HepG2 (cell line): ENCODE data around the gene TOR4A. TPM values are rescaled to one million over a fixed set of nuclear protein-coding genes. Genes with fewer than 3 reads are reported as not detected.

Experiments
- ATAC-seq: fragments of 200-7000 bp; cut with Tn5 transposase; 3 replicates; pipeline ENCODE4 v1.9.1; 2020; ENCODE audit warnings: mild to moderate bottlenecking, moderate library complexity
- BruUV-seq: library from RNA; stranded (reverse); fragments of 400-500 nt; replicated peaks from 2 replicates; lab custom pipeline; 2021; lab: Mats Ljungman, UMichigan
- CTCF ChIA-PET: fragments of 300-600 bp; formaldehyde crosslinking; extraction: SDS; loops from one replicate; lab custom pipeline; 2021; ENCODE audit warnings: low total read pairs, inconsistent platforms, low intra/inter-chr PET ratio; lab: Yijun Ruan, JAX
- POLR2A ChIA-PET: fragments of 350-600 bp; sonication (Branson Sonifier 250); formaldehyde crosslinking; loops from one replicate; lab custom pipeline; 2020; ENCODE audit warnings: antibody characterized with exemption, inconsistent platforms; lab: Yijun Ruan, JAX
- DNase-seq: peaks from one replicate; pipeline ENCODE4 v3.0.0-alpha.2; 2015; ENCODE audit warnings: low spot score
- FAIRE-seq: peaks from 3 replicates; lab custom pipeline; 2011; peaks lifted over from hg19 to GRCh38; lab: Jason Lieb, UNC
- H2AFZ ChIP-seq: one replicate; pipeline ENCODE4 v1.6.1; 2011; ENCODE audit warnings: low read length, inconsistent platforms
- H3K27ac ChIP-seq: fragments of 300-600 bp; 3 replicates; pipeline ENCODE4 v1.8.0; 2011; ENCODE audit warnings: mixed run types, mild to moderate bottlenecking, mixed read lengths, low read length, inconsistent platforms; ENCODE audit not compliant: insufficient read depth; ENCODE audit errors: extremely low read length
- H3K27me3 ChIP-seq, 2 experiments: fragments of 200-600 bp in 1 of 2; 2 replicates in 1 of 2; 3 replicates in 1 of 2; pipeline versions ENCODE4 v1.6.0 to v1.8.0; 2011; ENCODE audit warnings: low read length in 2 of 2, mild to moderate bottlenecking in 2 of 2, moderate library complexity in 2 of 2, inconsistent platforms in 1 of 2; ENCODE audit not compliant: insufficient read depth in 2 of 2, control insufficient read depth in 1 of 2
- H3K36me3 ChIP-seq, 2 experiments: fragments of 200-600 bp in 1 of 2; replicated peaks in 1 of 2; 2 replicates in 1 of 2; 3 replicates in 1 of 2; pipeline versions ENCODE4 v1.5.1 to v1.8.0; 2011; ENCODE audit warnings: low read length in 2 of 2, inconsistent platforms in 1 of 2; ENCODE audit not compliant: insufficient read depth in 2 of 2, control insufficient read depth in 1 of 2
- H3K4me1 ChIP-seq: 2 replicates; pipeline ENCODE4 v1.5.1; 2012; ENCODE audit warnings: low read length, inconsistent platforms; ENCODE audit not compliant: insufficient read depth
- H3K4me2 ChIP-seq: 2 replicates; pipeline ENCODE4 v1.6.0; 2011; ENCODE audit warnings: low read depth, low read length, inconsistent platforms
- H3K4me3 ChIP-seq, 3 experiments: fragments of 200-600 bp in 1 of 3; sonication (generic), shearing (Covaris generic) in 1 of 3; replicated peaks in 1 of 3; 2 replicates each; pipeline ENCODE4 v1.5.1; 2011 to 2016; ENCODE audit warnings: low read length in 3 of 3, inconsistent platforms in 2 of 3, low read depth in 2 of 3, mild to moderate bottlenecking in 2 of 3, control low read depth in 1 of 3, mixed read lengths in 1 of 3; ENCODE audit not compliant: insufficient read depth in 1 of 3
- H3K79me2 ChIP-seq: one replicate; pipeline ENCODE4 v1.6.1; 2011; ENCODE audit warnings: low read length, inconsistent platforms; ENCODE audit not compliant: insufficient read depth
- H3K9ac ChIP-seq: 2 replicates; pipeline ENCODE4 v1.6.0; 2011; ENCODE audit warnings: mild to moderate bottlenecking, low read depth, low read length, inconsistent platforms; ENCODE audit not compliant: insufficient read depth
- H3K9me3 ChIP-seq: 2 replicates; pipeline ENCODE4 v1.5.1; 2012; ENCODE audit warnings: mild to moderate bottlenecking, low read length
- H4K20me1 ChIP-seq: 2 replicates; pipeline ENCODE4 v1.6.0; 2011; ENCODE audit warnings: inconsistent platforms, mild to moderate bottlenecking, low read length, moderate library complexity; ENCODE audit not compliant: insufficient read depth
- CBFB ChIP-seq: sonication (generic); formaldehyde crosslinking; IDR thresholded peaks from 2 replicates; pipeline ENCODE4 v1.4.0; 2020; ENCODE audit warnings: missing genetic modification reagents
- ESRRA ChIP-seq: sonication (generic); formaldehyde crosslinking; IDR thresholded peaks from 2 replicates; pipeline ENCODE4 v1.5.1; 2020; ENCODE audit warnings: mild to moderate bottlenecking, low read depth, missing genetic modification reagents
- POLR2AphosphoS2 ChIP-seq: IDR thresholded peaks from 2 replicates; pipeline ENCODE4 v1.6.1; 2011; ENCODE audit warnings: low read depth, low read length, improper control_type of control experiment
- PTBP1 ChIP-seq: fragments of 200-400 bp; formaldehyde crosslinking; IDR thresholded peaks from 2 replicates; pipeline ENCODE4 v1.6.1; 2018; ENCODE audit warnings: low read length, low read depth; ENCODE audit not compliant: poor library complexity, severe bottlenecking
- RFX5 ChIP-seq: IDR thresholded peaks from 2 replicates; pipeline ENCODE4 v1.6.1; 2011; ENCODE audit warnings: low read depth, low read length, improper control_type of control experiment
- RXRB ChIP-seq: IDR thresholded peaks from 2 replicates; pipeline ENCODE4 v1.6.1; 2016; ENCODE audit warnings: borderline replicate concordance, missing genetic modification reagents, missing compliant biosample characterization
- SP5 ChIP-seq: IDR thresholded peaks from 2 replicates; pipeline ENCODE4 v1.6.1; 2016; ENCODE audit warnings: low read depth, borderline replicate concordance
- TEAD3 ChIP-seq: optimal IDR thresholded peaks from 2 replicates; pipeline ENCODE3; 2016; ENCODE audit warnings: borderline replicate concordance
- WIZ ChIP-seq: sonication (generic); formaldehyde crosslinking; IDR thresholded peaks from 2 replicates; pipeline ENCODE4 v1.5.1; 2020; ENCODE audit warnings: mild to moderate bottlenecking, missing genetic modification reagents
- ZNF546 ChIP-seq: sonication (generic); formaldehyde crosslinking; conservative IDR thresholded peaks from 2 replicates; pipeline ENCODE4 v1.8.1; 2023; ENCODE audit warnings: mild to moderate bottlenecking, missing genetic modification reagents
- ZNF550 ChIP-seq: sonication (generic); formaldehyde crosslinking; IDR thresholded peaks from 2 replicates; pipeline ENCODE4 v1.4.0; 2020; ENCODE audit warnings: mild to moderate bottlenecking, missing genetic modification reagents, borderline replicate concordance
- ZNF782 ChIP-seq: sonication (generic); formaldehyde crosslinking; IDR thresholded peaks from 2 replicates; pipeline ENCODE4 v1.4.0; 2020; ENCODE audit warnings: missing genetic modification reagents, mild to moderate bottlenecking, borderline replicate concordance
- ZNF788 ChIP-seq: sonication (generic); formaldehyde crosslinking; IDR thresholded peaks from 2 replicates; pipeline ENCODE4 v1.5.0; 2020; ENCODE audit warnings: mild to moderate bottlenecking, missing genetic modification reagents, borderline replicate concordance
- ZSCAN22 ChIP-seq: sonication (generic); formaldehyde crosslinking; IDR thresholded peaks from 2 replicates; pipeline ENCODE4 v1.4.0; 2020; ENCODE audit warnings: mild to moderate bottlenecking, missing genetic modification reagents
- WGBS: methylation state at CpG from one replicate; pipeline ENCODE4 v1.1.6; 2017; ENCODE audit warnings: low lambda C conversion rate; 5-methylcytosine and 5-hydroxymethylcytosine counted together
- in situ Hi-C: cut with HindIII; loops from 2 replicates; pipeline ENCODE4 v1.10.0; 2017; ENCODE audit warnings: low pct_unique_long_range_greater_than_20kb; ENCODE audit not compliant: extremely low pct_ligation_motif_present
- intact Hi-C: fragments of 100-400 bp; cut with micrococcal nuclease; formaldehyde crosslinking; loops from one replicate; pipeline ENCODE4 v1.10.0; 2022; ENCODE audit not compliant: unreplicated experiment
- polyA plus RNA-seq, 8 experiments: library from polyadenylated mRNA; depleted of rRNA in 3 of 8; stranded (reverse) in 7 of 8; unstranded in 1 of 8; fragments of >200 nt; fragmentation: Illumina TruSeq in 4 of 8; extraction: Trizol in 4 of 8; gene quantifications; 2 replicates each; pipeline versions ENCODE4 v1.2.1 to v1.2.3, GENCODE V29; 2011 to 2016; ENCODE audit warnings: low read depth in 4 of 8, missing spikeins in 1 of 8, mixed read lengths in 1 of 8; ENCODE audit not compliant: insufficient read depth in 1 of 8
- total RNA-seq, 5 experiments: library from RNA; depleted of rRNA; stranded (reverse); fragments of >200 nt; fragmentation: Illumina TruSeq; extraction: Trizol; gene quantifications; 2 replicates each; pipeline ENCODE4 v1.2.3, GENCODE V29; 2016; ENCODE audit warnings: low read depth in 1 of 5
- TF ChIP-seq, protein P1 (sequence below): IDR thresholded peaks from 2 replicates; pipeline ENCODE4 v1.6.1; 2012; ENCODE audit warnings: low read depth, low read length, improper control_type of control experiment
- TF ChIP-seq, protein P2 (sequence below): sonication (generic); formaldehyde crosslinking; IDR thresholded peaks from 2 replicates; pipeline ENCODE4 v1.5.1; 2020; ENCODE audit warnings: missing genetic modification reagents, mild to moderate bottlenecking, borderline replicate concordance

The TOR4A gene
- total and polyA plus RNA-seq, 2 of the 13 experiments (the other 11 are each of a cell fraction or from before 2014, with no cell fraction given), result 11.1 to 14.2 TPM

DNA sequence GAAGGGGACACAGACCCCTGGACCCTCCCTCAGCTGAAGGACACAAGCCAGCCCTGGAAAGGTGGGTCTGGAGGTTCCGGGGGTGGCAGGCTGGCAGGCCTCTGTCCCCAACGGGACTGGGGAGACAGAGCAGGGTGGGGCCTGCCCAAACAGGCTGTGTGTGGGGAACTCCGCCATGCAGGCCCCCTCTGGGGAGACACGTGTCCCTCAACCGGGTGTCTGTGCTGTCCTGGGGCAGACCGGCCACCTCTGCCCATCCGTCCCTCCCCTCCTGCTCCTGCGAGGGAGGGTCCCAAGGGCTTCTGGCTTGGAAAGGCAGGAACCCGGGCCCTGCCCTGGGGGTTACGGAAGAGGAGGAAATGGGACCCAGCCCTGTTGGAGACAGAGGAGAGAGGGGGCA, 45.4 kb upstream of the TOR4A start:
- no peak for ATAC-seq
- no peak overlapping the region for H3K4me2 ChIP-seq
- H3K27ac ChIP-seq, result no peak overlapping the region
- H2AFZ ChIP-seq, result no peak overlapping the region
- TF ChIP-seq POLR2AphosphoS2, result no peak
- TF ChIP-seq RXRB (CRISPR knock-in tag), result no peak
- TF ChIP-seq WIZ, result no peak
- TF ChIP-seq CBFB, result no peak
- no peak for TF ChIP-seq ZSCAN22 (CRISPR knock-in tag)
- TF ChIP-seq ZNF550, result no peak
- no peak for TF ChIP-seq ZNF782 (CRISPR knock-in tag)
- TF ChIP-seq TEAD3 (CRISPR knock-in tag), result no peak
- TF ChIP-seq, protein P1, sequence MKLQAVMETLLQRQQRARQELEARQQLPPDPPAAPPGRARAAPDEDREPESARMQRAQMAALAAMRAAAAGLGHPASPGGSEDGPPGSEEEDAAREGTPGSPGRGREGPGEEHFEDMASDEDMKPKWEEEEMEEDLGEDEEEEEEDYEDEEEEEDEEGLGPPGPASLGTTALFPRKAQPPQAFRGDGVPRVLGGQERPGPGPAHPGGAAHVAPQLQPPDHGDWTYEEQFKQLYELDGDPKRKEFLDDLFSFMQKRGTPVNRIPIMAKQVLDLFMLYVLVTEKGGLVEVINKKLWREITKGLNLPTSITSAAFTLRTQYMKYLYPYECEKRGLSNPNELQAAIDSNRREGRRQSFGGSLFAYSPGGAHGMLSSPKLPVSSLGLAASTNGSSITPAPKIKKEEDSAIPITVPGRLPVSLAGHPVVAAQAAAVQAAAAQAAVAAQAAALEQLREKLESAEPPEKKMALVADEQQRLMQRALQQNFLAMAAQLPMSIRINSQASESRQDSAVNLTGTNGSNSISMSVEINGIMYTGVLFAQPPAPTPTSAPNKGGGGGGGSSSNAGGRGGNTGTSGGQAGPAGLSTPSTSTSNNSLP, result no peak
- no peak for TF ChIP-seq RFX5
- no peak for TF ChIP-seq ZNF788 (CRISPR knock-in tag)
- no peak for TF ChIP-seq ESRRA (CRISPR knock-in tag)
- TF ChIP-seq ZNF546, result no peak
- TF ChIP-seq SP5 (CRISPR knock-in tag), result no peak
- TF ChIP-seq, protein P2, sequence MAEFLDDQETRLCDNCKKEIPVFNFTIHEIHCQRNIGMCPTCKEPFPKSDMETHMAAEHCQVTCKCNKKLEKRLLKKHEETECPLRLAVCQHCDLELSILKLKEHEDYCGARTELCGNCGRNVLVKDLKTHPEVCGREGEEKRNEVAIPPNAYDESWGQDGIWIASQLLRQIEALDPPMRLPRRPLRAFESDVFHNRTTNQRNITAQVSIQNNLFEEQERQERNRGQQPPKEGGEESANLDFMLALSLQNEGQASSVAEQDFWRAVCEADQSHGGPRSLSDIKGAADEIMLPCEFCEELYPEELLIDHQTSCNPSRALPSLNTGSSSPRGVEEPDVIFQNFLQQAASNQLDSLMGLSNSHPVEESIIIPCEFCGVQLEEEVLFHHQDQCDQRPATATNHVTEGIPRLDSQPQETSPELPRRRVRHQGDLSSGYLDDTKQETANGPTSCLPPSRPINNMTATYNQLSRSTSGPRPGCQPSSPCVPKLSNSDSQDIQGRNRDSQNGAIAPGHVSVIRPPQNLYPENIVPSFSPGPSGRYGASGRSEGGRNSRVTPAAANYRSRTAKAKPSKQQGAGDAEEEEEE, result no peak
- no peak for TF ChIP-seq PTBP1
- no peak for FAIRE-seq
- H3K36me3 ChIP-seq, result no peaks in the 10 kb centered on the region
- no peak overlapping the region for H3K4me3 ChIP-seq
- no TSS peak for BruUV-seq
- no peak for DNase-seq
- H3K27me3 ChIP-seq, result no peaks in the 10 kb centered on the region
- WGBS, result 85% methylated on average over 4 of the region's 10 CpGs
- in situ Hi-C loops (no loop called here), intact Hi-C loops (no loop called here)
- no peaks in the 10 kb centered on the region for H4K20me1 ChIP-seq
- no peak overlapping the region for H3K9ac ChIP-seq
- no peaks in the 10 kb centered on the region for H3K9me3 ChIP-seq
- H3K4me1 ChIP-seq, result peaks cover 65% of the 10 kb centered on the region
- H3K79me2 ChIP-seq, result peaks cover 6% of the 10 kb centered on the region
- ChIA-PET CTCF (no interaction called here), POLR2A (no interaction called here)
